22Rv1 (cell line): ENCODE data around the gene IER3.

Experiments
- H3K27ac ChIP-seq: fragments of 450-650 bp; 2 replicates; pipeline ENCODE4 v1.5.1; 2017
- ZFX ChIP-seq: fragments of 450-650 bp; IDR thresholded peaks from 2 replicates; pipeline ENCODE4 v1.6.1; 2017; ENCODE audit warnings: antibody characterized with exemption, borderline replicate concordance
- TF ChIP-seq, protein P1 (sequence below): fragments of 450-650 bp; IDR thresholded peaks from 2 replicates; pipeline ENCODE4 v1.5.1; 2017; ENCODE audit warnings: mild to moderate bottlenecking

The IER3 gene

DNA sequence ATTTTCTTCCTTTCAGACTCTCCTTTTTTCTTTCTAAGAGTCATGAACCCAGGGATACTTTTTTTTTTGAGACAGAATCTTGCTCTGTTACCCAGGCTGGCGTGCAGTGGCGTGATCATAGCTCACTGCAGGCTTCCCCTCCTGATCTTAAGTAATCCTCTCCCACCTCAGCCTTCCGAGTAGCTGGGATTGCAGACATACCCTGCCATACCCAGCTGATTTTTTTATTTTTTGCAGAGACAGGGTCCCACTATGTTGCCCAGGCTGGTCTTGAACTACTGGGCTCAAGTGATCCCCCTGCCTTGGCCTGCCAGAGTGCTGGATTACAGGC is 32.8 kb upstream of the IER3 start:
- no peak overlapping the region; the same call in 1 of the 2 replicates for H3K27ac ChIP-seq
- TF ChIP-seq ZFX, result no peak
- TF ChIP-seq, protein P1, sequence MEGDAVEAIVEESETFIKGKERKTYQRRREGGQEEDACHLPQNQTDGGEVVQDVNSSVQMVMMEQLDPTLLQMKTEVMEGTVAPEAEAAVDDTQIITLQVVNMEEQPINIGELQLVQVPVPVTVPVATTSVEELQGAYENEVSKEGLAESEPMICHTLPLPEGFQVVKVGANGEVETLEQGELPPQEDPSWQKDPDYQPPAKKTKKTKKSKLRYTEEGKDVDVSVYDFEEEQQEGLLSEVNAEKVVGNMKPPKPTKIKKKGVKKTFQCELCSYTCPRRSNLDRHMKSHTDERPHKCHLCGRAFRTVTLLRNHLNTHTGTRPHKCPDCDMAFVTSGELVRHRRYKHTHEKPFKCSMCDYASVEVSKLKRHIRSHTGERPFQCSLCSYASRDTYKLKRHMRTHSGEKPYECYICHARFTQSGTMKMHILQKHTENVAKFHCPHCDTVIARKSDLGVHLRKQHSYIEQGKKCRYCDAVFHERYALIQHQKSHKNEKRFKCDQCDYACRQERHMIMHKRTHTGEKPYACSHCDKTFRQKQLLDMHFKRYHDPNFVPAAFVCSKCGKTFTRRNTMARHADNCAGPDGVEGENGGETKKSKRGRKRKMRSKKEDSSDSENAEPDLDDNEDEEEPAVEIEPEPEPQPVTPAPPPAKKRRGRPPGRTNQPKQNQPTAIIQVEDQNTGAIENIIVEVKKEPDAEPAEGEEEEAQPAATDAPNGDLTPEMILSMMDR, result no peak

DNA sequence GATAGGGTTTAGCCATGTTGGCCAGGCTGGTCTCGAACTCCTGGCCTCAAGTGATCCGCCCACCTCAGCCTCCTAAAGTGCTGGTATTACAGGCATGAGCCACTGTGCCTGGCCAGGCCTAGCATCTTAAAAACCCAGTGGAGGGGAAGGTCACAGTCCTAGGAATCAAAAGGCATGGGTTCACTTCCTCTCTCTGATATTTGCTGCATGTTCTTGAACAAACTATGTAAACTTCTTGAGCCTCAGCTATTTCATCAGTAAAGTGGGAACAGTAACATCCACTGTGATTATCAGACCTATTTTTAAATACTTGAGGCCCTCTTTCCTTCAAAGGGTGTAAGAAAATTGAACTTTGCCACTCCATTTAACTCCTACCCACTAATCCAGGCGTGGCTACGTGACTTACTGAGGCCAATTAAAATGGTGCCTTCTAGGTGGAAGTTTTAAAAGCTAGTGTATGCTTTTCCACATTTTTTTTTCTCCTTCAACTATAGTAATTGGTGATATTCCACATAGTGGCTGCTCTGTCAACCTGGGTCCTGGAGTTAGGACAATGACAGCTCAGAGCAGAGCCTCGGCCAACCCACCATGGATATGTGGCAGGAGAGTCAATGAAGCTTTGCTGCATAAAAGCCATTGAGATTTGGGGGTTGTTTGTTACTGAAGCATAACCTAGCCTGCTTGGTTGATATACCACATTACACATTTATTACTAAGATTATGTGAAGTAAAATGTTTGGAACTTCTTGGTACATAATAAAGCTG is 32.2 kb upstream of the IER3 start:
- TF ChIP-seq ZFX, result no peak
- TF ChIP-seq, protein P1, result no peak
- no peak overlapping the region for H3K27ac ChIP-seq

DNA sequence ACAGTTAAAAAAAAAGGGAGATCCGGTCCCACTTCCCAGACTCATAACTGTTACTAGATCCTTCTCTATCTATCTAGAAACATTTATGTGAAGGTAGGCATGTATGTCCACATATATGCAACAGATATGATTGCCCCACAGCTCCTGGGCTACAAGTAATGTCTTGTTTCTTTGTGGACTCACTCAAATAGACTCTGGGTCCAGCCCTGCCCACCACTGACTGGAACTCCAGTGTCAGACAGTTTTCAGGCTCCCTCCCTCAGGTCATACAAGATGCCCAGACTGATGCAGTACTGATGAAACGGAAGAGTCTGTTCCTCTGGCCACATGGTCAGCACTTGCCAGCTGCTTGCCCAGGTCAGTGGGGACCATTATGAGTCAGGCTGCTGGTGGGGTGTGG is 30.8 kb upstream of the IER3 start:
- no peak for TF ChIP-seq ZFX
- TF ChIP-seq, protein P1, result no peak
- H3K27ac ChIP-seq, result no peak overlapping the region

DNA sequence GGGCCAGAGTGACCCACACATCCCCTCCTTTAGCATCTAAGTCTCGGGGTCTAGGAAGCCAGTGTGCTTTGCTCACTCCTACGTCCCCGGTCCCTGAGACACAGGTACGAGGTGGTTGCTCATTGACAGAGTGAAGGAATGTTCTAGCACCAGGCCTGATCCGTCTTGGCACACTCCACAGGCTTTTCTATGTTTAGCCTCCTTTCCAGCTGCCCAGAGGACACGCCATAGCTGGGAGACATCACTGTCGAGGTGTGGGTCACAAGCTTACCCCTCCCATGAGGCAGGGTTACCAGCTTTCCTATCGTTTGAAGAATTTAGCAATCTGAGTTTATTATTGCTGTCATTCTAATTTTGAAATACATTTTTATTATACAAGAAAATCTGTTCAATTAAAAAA is 30.4 kb upstream of the IER3 start:
- no peak overlapping the region for H3K27ac ChIP-seq
- no peak for TF ChIP-seq ZFX
- TF ChIP-seq, protein P1, result no peak

DNA sequence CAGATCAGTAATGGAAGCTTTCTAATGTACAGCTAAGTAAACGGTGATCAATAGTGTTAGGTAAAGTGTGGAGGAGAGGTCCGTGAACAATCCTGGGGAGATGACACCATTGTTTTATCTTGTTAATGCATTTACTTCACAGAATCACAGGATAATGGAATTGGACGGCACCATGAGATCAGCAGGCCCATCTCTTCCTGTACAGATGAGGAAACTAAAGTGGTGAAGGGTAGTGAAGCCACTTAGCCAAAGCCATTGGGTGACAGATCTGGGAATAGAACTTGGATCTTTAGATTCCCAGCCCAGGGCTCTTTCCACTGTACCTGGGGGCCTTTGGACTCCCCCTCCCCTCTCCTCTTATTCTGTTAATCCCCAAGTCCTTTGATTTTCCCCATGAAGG is 26.2 kb upstream of the IER3 start:
- no peak overlapping the region for H3K27ac ChIP-seq
- TF ChIP-seq ZFX, result no peak
- TF ChIP-seq, protein P1, result no peak

DNA sequence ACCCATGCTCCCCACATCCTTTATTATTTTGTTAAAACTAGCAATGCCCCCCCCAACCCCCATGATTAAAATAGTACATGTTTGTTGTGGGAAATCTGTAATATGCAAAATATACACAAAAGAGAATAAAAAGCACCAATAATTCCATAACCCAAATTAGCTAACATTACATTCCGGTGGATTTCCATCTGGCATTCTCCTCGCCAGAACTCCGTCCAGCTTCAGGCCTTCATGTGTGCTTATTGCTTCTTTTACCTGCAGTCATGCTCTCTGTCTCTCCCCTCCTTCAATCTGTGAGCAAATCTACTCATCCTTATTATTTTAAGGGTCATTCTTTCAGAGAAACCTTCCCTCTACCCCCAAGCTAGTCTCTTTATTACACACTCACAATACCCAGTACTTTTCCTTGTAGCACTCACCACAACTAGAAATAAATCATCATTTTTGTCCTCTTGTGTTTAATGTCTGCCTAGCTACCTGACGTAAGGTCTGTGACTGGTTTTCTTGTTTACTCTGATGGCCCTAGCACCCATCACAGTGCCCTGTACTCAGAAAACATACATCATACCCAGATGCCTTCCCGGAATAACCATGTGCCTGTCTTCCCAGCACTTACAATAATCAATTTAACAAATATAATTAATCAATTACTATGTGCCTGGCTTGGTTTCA is 25.6 kb upstream of the IER3 start:
- H3K27ac ChIP-seq, result no peak overlapping the region
- no peak for TF ChIP-seq ZFX
- TF ChIP-seq, protein P1, result no peak
